GM12878 (cell line): ENCODE measurements around the gene C19orf12. TPM values are rescaled to one million over a fixed set of nuclear protein-coding genes. Genes with fewer than 3 reads are reported as not detected.

Source experiments
- ATAC-seq: fragments of 200-7000 bp; cut with Tn5 transposase; 3 replicates; pipeline ENCODE4 v1.9.1; 2020; ENCODE audit warnings: mild to moderate bottlenecking, moderate library complexity
- BruUV-seq: library from RNA; stranded (reverse); fragments of 400-500 nt; replicated peaks from 2 replicates; lab custom pipeline; 2021; lab: Mats Ljungman, UMichigan
- CTCF ChIA-PET: fragments of 300-600 bp; sonication (Branson Sonifier 250); formaldehyde crosslinking; extraction: SDS; loops from one replicate; lab custom pipeline; 2021; ENCODE audit warnings: inconsistent platforms; lab: Yijun Ruan, JAX
- POLR2A ChIA-PET: fragments of 350-600 bp; formaldehyde crosslinking; extraction: SDS; loops from one replicate; lab custom pipeline; 2021; ENCODE audit warnings: inconsistent platforms; lab: Charles Lee
- RAD21 ChIA-PET: fragments of 300-600 bp; sonication (Branson Sonifier 250); formaldehyde crosslinking; loops from one replicate; lab custom pipeline; 2023; ENCODE audit warnings: antibody characterized with exemption; ENCODE audit not compliant: unreplicated experiment; lab: Charles Lee
- SMC1A ChIA-PET: fragments of 300-600 bp; sonication (Branson Sonifier 250); formaldehyde crosslinking; loops from one replicate; lab custom pipeline; 2023; ENCODE audit not compliant: unreplicated experiment, uncharacterized antibody; lab: Charles Lee
- DNase-seq: peaks from one replicate; pipeline ENCODE4 v3.0.0-alpha.2; 2011; ENCODE audit warnings: low read depth, low spot score
- FAIRE-seq: peaks from 3 replicates; lab custom pipeline; 2011; peaks lifted over from hg19 to GRCh38; lab: Jason Lieb, UNC
- H2AFZ ChIP-seq: 2 replicates; pipeline ENCODE4 v1.6.0; 2011; ENCODE audit warnings: low read depth, low read length, control low read depth; ENCODE audit not compliant: control insufficient read depth
- H3K27ac ChIP-seq: 2 replicates; pipeline ENCODE4 v1.5.1; 2011; ENCODE audit warnings: control low read depth; ENCODE audit not compliant: control insufficient read depth, insufficient read depth
- H3K27me3 ChIP-seq, 2 experiments: replicated peaks in 1 of 2; 2 replicates each; pipeline versions ENCODE4 v1.6.0 to v1.6.1; 2011; ENCODE audit warnings: low read length in 1 of 2; ENCODE audit not compliant: control insufficient read depth in 2 of 2, insufficient read depth in 2 of 2
- H3K36me3 ChIP-seq, 2 experiments: 2 replicates each; pipeline ENCODE4 v1.5.1; 2011; ENCODE audit warnings: low read length in 1 of 2; ENCODE audit not compliant: control insufficient read depth in 2 of 2, insufficient read depth in 2 of 2
- H3K4me1 ChIP-seq: 2 replicates; pipeline ENCODE4 v1.6.1; 2011; ENCODE audit warnings: mild to moderate bottlenecking, low read length, moderate library complexity, mixed read lengths; ENCODE audit not compliant: control insufficient read depth, insufficient read depth
- H3K4me2 ChIP-seq: 2 replicates; pipeline ENCODE4 v1.6.0; 2011; ENCODE audit warnings: control low read depth; ENCODE audit not compliant: control insufficient read depth, insufficient read depth
- H3K4me3 ChIP-seq: fragments of 200-600 bp; sonication (generic); 2 replicates; pipeline ENCODE4 v1.5.1; 2016
- H3K79me2 ChIP-seq: 2 replicates; pipeline ENCODE4 v1.6.0; 2011; ENCODE audit warnings: low read length; ENCODE audit not compliant: control insufficient read depth, insufficient read depth
- H3K9ac ChIP-seq: 2 replicates; pipeline ENCODE4 v1.8.0; 2011; ENCODE audit warnings: low read length, control low read depth, mixed read lengths; ENCODE audit not compliant: control insufficient read depth, insufficient read depth
- H3K9me3 ChIP-seq: replicated peaks from 3 replicates; pipeline ENCODE4 v1.5.1; 2011; ENCODE audit warnings: mild to moderate bottlenecking, low read length; ENCODE audit not compliant: control insufficient read depth, insufficient read depth
- H4K20me1 ChIP-seq: 2 replicates; pipeline ENCODE4 v1.6.0; 2011; ENCODE audit not compliant: control insufficient read depth, insufficient read depth
- BMI1 ChIP-seq: fragments of 450-650 bp; IDR thresholded peaks from 2 replicates; pipeline ENCODE4 v1.6.1; 2016; ENCODE audit warnings: mild to moderate bottlenecking, moderate library complexity, borderline replicate concordance
- CHD4 ChIP-seq: fragments of 200-600 bp; sonication (generic); IDR thresholded peaks from 2 replicates; pipeline ENCODE4 v1.6.1; 2016; ENCODE audit warnings: mild to moderate bottlenecking
- EGR1 ChIP-seq, 2 experiments: IDR thresholded peaks; 1 replicate in 1 of 2; 2 replicates in 1 of 2; pipeline ENCODE4 v1.6.1; 2011 to 2012; ENCODE audit warnings: low read depth in 2 of 2, low read length in 2 of 2, borderline replicate concordance in 1 of 2, mild to moderate bottlenecking in 1 of 2, moderate library complexity in 1 of 2
- SPI1 ChIP-seq: IDR thresholded peaks from 2 replicates; pipeline ENCODE4 v1.6.1; 2011; ENCODE audit warnings: low read depth, mild to moderate bottlenecking, low read length, moderate library complexity, borderline replicate concordance; ENCODE audit not compliant: insufficient read depth
- SREBF2 ChIP-seq: IDR thresholded peaks from 2 replicates; pipeline ENCODE4 v1.6.1; 2012; ENCODE audit warnings: mild to moderate bottlenecking, low read length
- ZNF592 ChIP-seq: fragments of 450-650 bp; IDR thresholded peaks from 2 replicates; pipeline ENCODE4 v1.6.1; 2017; ENCODE audit warnings: mild to moderate bottlenecking, moderate library complexity
- WGBS: methylation state at CpG from one replicate; pipeline ENCODE4 v1.1.6; 2016; ENCODE audit warnings: low lambda C conversion rate; ENCODE audit not compliant: insufficient replicate concordance, insufficient coverage; ENCODE audit errors: missing lambda C conversion rate; 5-methylcytosine and 5-hydroxymethylcytosine counted together
- in situ Hi-C: fragments of 300-500 bp; cut with MboI; formaldehyde crosslinking; loops from 9 replicates; pipeline ENCODE4 v1.14.3; 2018; ENCODE audit warnings: mixed read lengths
- intact Hi-C: fragments of 100-400 bp; cut with micrococcal nuclease; formaldehyde crosslinking; loops from one replicate; pipeline ENCODE4 v1.14.2; 2022; ENCODE audit not compliant: unreplicated experiment
- polyA plus RNA-seq, 11 experiments: library from polyadenylated mRNA; depleted of rRNA in 4 of 11; unstranded in 6 of 11; stranded (reverse) in 5 of 11; fragments of >200 nt; fragmentation: Nextera tagmentation in 4 of 11; fragmentation: Illumina TruSeq in 1 of 11; extraction: Ambion mirVana in 4 of 11; extraction: Trizol in 1 of 11; gene quantifications; 1 replicate in 1 of 11; 2 replicates in 10 of 11; pipeline versions ENCODE4 v1.2.1 to v1.2.3, GENCODE V29; 2011 to 2016; ENCODE audit warnings: inconsistent platforms in 2 of 11, missing spikeins in 2 of 11, low read depth in 1 of 11
- total RNA-seq, 4 experiments: library from RNA; depleted of rRNA in 3 of 4; stranded (reverse); fragments of >200 nt in 3 of 4; fragmentation: Illumina TruSeq in 1 of 4; extraction: Trizol in 1 of 4; gene quantifications; 2 replicates each; pipeline versions ENCODE4 v1.2.1 to v1.2.3, GENCODE V29; 2013 to 2021

C19orf12 gene
- total and polyA plus RNA-seq, 10 of the 15 experiments (the other 5 are each of a cell fraction or from before 2014, with no cell fraction given): 2.3 to 23.5 (median 20.3) TPM

GRCh38 chr19:29712744-29713516, 2.1 kb downstream of the C19orf12 start:
- TF ChIP-seq SREBF2: no peak
- TF ChIP-seq ZNF592: no peak
- peak; percentile 3; the same call in 1 of the 2 replicates for TF ChIP-seq SPI1
- TF ChIP-seq EGR1 (IDR thresholded peaks at IDR 0.05; ENCODE audit: borderline replicate concordance in 1 of 2, low read depth in 2 of 2, low read length in 2 of 2): no peak
- TF ChIP-seq BMI1: no peak
- no peak for TF ChIP-seq CHD4
- TF ChIP-seq, all 136 proteins: peak for 1
- no TSS peak for BruUV-seq
- intact Hi-C loops: no loop called here
- no peaks in the 10 kb centered on the region for H4K20me1 ChIP-seq
- H3K79me2 ChIP-seq: peaks cover 29% of the 10 kb centered on the region
- in situ Hi-C loops: loop anchor here (10.0 to 25.0 kb wide), 2 partner anchors 108 to 501 kb away; partner anchors contain the start of genes POP4 and UQCRFS1
- no peaks in the 10 kb centered on the region for H3K27me3 ChIP-seq
- H3K27ac ChIP-seq: no peak overlapping the region
- H3K36me3 ChIP-seq: peaks cover 0 to 2% of the 10 kb centered on the region in 2 experiments; a peak in 1 of 4 replicates
- H3K4me2 ChIP-seq: peak overlapping the region; percentile 88
- ATAC-seq (no peak), DNase-seq (no peak), FAIRE-seq (no peak)
- ChIA-PET RAD21 (interaction anchor here (0.9 to 6.4 kb wide), 7 partner anchors 19 to 107 kb away, joined by 3 to 78 read pairs (median 6); partner anchors contain the start of genes PLEKHF1 and POP4), CTCF (interaction anchor here (0.7 to 9.5 kb wide), 8 partner anchors 14 to 145 kb away, joined by 3 to 237 read pairs (median 6); partner anchors contain the start of genes PLEKHF1 and POP4), SMC1A (interaction anchor here (1.3 to 4.0 kb wide), 6 partner anchors 9 to 106 kb away, joined by 3 to 17 read pairs (median 4); partner anchors contain the start of gene POP4), POLR2A (interaction anchor here (1.2 to 2.5 kb wide), 4 partner anchors 13 to 103 kb away, joined by 3 to 13 read pairs (median 5); no protein-coding TSS in a partner anchor)
- H2AFZ ChIP-seq: no peak overlapping the region
- H3K9me3 ChIP-seq: no peaks in the 10 kb centered on the region
- H3K4me1 ChIP-seq: peaks cover 11% of the 10 kb centered on the region
- peak overlapping the region; percentile 78; the same call in 1 of the 2 replicates for H3K4me3 ChIP-seq
- 79% methylated on average over 9 of the region's 9 CpGs for WGBS
- no peak overlapping the region; the same call in 1 of the 2 replicates for H3K9ac ChIP-seq
